Body of pancreas (tissue), 4 donors: Measurements from ENCODE around the gene ADH1C. TPM values are rescaled to one million over a fixed set of nuclear protein-coding genes. Genes with fewer than 3 reads are reported as not detected.
A peak's percentile ranks its signal among the peaks of the same experiment; 100 is the strongest.

Experiments
- ATAC-seq: fragments of 150-250 bp; one replicate; pipeline ENCODE4 v1.9.1; 2016
- DNase-seq, 4 donors: peaks; one replicate each; pipeline ENCODE4 v3.0.0-alpha.2; 2019
- H3K27ac ChIP-seq, 4 donors: fragments of 200-600 bp; sonication (generic); 1 replicate in 3 of 4; 2 replicates in 1 of 4; pipeline versions ENCODE4 v1.5.1 to v1.6.1; 2016 to 2019; ENCODE audit warnings: mild to moderate bottlenecking in 1 of 4, mixed read lengths in 1 of 4, moderate library complexity in 1 of 4
- H3K27me3 ChIP-seq, 2 donors: fragments of 200-600 bp; sonication (generic); one replicate each; pipeline ENCODE4 v1.6.0; 2016; ENCODE audit warnings: mild to moderate bottlenecking in 1 of 2
- H3K36me3 ChIP-seq, 2 donors: fragments of 200-600 bp; sonication (generic); replicated peaks in 1 of 2; 2 replicates each; pipeline ENCODE4 v1.5.1; 2016; ENCODE audit warnings: low read depth in 2 of 2; ENCODE audit not compliant: insufficient read depth in 1 of 2
- H3K4me1 ChIP-seq: fragments of 200-600 bp; sonication (generic); one replicate; pipeline ENCODE4 v1.6.0; 2016
- H3K4me3 ChIP-seq, 2 donors: fragments of 200-600 bp; sonication (generic); 1 replicate in 1 of 2; 2 replicates in 1 of 2; pipeline ENCODE4 v1.5.1; 2016 to 2019
- H3K9me3 ChIP-seq, 3 donors: fragments of 200-600 bp; sonication (generic); 1 replicate in 2 of 3; 2 replicates in 1 of 3; pipeline ENCODE4 v1.5.1; 2016
- CTCF ChIP-seq, 7 experiments: fragments of 450-650 bp in 4 of 7; fragments of 200-600 bp in 3 of 7; sonication (generic) in 3 of 7; IDR thresholded peaks; one replicate each; pipeline ENCODE4 v1.5.1; 2016 to 2019; ENCODE audit warnings: antibody characterized with exemption in 7 of 7
- POLR2A ChIP-seq, 3 donors: fragments of 450-650 bp; IDR thresholded peaks; one replicate each; pipeline ENCODE4 v1.6.1; 2016; ENCODE audit warnings: antibody characterized with exemption in 3 of 3, mild to moderate bottlenecking in 2 of 3
- WGBS, 2 donors: methylation state at CpG; one replicate each; pipeline ENCODE4 v1.1.5; 2017; 5-methylcytosine and 5-hydroxymethylcytosine counted together
- intact Hi-C: fragments of 100-400 bp; cut with DNase I; formaldehyde crosslinking; loops from one replicate; pipeline ENCODE4 v1.15.1; 2023
- total RNA-seq, 2 donors: library from RNA; depleted of rRNA; stranded (reverse); fragments of >200 nt; gene quantifications; one replicate each; pipeline ENCODE4 v1.1.0, GENCODE V29; 2016

Gene ADH1C
- total RNA-seq = 10 to 100 TPM; 10.9 to 38.9 TPM

- intact Hi-C loops = no loop called here
- DNase-seq = peak in 3 of 4 donors; percentile 16 to 39 (median 35)
- 17 to 27% methylated on average over 10 of the region's 10 CpGs for whole genome bisulfite sequencing, 2 donors
- ATAC-seq = peak; percentile 91
- Histone ChIP-seq H3K4me3 (no peak within 1 kb of the TSS), H3K27ac (peak within 1 kb of the TSS; percentile 40 to 57 (median 45)), H3K9me3 (no peaks in the 10 kb centered on the region), H3K36me3 (no peaks in the 10 kb centered on the region), H3K4me1 (peaks cover 17% of the 10 kb centered on the region), H3K27me3 (no peaks in the 10 kb centered on the region)
- TF ChIP-seq CTCF (IDR thresholded peaks at IDR 0.05) = no peak
- peak in 2 of 3 donors; percentile 28 to 48 for TF ChIP-seq POLR2A (IDR thresholded peaks at IDR 0.05)
Observed at GRCh38 chr4:99352602-99353537, at the start of gene ADH1C. Gene ADH1C (minus strand): TSS chr4:99352746. CDS start chr4:99352675, 71 bp downstream.

GRCh38 chr4:99400831-99401230 is 48.3 kb upstream of the ADH1C start:
- intact Hi-C loops = loop anchor here (10.0 kb wide), 1 partner anchor 276 kb away; no protein-coding TSS in a partner anchor
- ATAC-seq (no peak), DNase-seq (no peak)
- Histone ChIP-seq H3K9me3 (no peaks in the 10 kb centered on the region), H3K4me3 (no peak overlapping the region), H3K36me3 (no peaks in the 10 kb centered on the region), H3K27me3 (no peaks in the 10 kb centered on the region), H3K27ac (no peak overlapping the region), H3K4me1 (peaks cover 27% of the 10 kb centered on the region)
- TF ChIP-seq CTCF (IDR thresholded peaks at IDR 0.05) (no peak), POLR2A (IDR thresholded peaks at IDR 0.05) (no peak)

GRCh38 chr4:99399017-99399416 is 46.5 kb upstream of the ADH1C start:
- intact Hi-C loops = no loop called here
- WGBS, 2 donors = 63 to 79% methylated on average over 1 of the region's 1 CpG
- ATAC-seq (no peak), DNase-seq (no peak)
- no peaks in the 10 kb centered on the region for H3K9me3 ChIP-seq
- no peak for TF ChIP-seq POLR2A (IDR thresholded peaks at IDR 0.05)
- TF ChIP-seq CTCF (IDR thresholded peaks at IDR 0.05) = no peak
- peaks cover 27% of the 10 kb centered on the region for H3K4me1 ChIP-seq
- H3K27ac ChIP-seq = no peak overlapping the region
- H3K4me3 ChIP-seq = no peak overlapping the region
- H3K36me3 ChIP-seq = no peaks in the 10 kb centered on the region
- H3K27me3 ChIP-seq = no peaks in the 10 kb centered on the region

- DNase-seq (no peak), ATAC-seq (peak; percentile 40)
- TF ChIP-seq CTCF (IDR thresholded peaks at IDR 0.05) (no peak), POLR2A (IDR thresholded peaks at IDR 0.05) (no peak)
- Histone ChIP-seq H3K27ac (peak overlapping the region in 1 of 4 donors; percentile 70), H3K36me3 (no peaks in the 10 kb centered on the region), H3K9me3 (no peaks in the 10 kb centered on the region), H3K4me3 (no peak overlapping the region), H3K4me1 (peaks cover 13% of the 10 kb centered on the region), H3K27me3 (no peaks in the 10 kb centered on the region)
- intact Hi-C loops = no loop called here
- 74 to 94% methylated on average over 3 of the region's 3 CpGs for WGBS, 2 donors
Observed at GRCh38 chr4:99395595-99396364, 43.2 kb upstream of the ADH1C start.
